SK-N-SH (cell line): ENCODE data around the gene NT5C. TPM values are rescaled to one million over a fixed set of nuclear protein-coding genes. Genes with fewer than 3 reads are reported as not detected.
A peak's percentile ranks its signal among the peaks of the same experiment; 100 is the strongest.

Experiments
- CTCF ChIA-PET: fragments of 300-600, 350-600 bp; formaldehyde crosslinking; extraction: SDS; loops from one replicate; lab custom pipeline; 2021; lab: Yijun Ruan, JAX
- POLR2A ChIA-PET: fragments of 350-600 bp; sonication (Branson Sonifier 250); formaldehyde crosslinking; extraction: SDS; loops from one replicate; lab custom pipeline; 2020; ENCODE audit warnings: antibody characterized with exemption, inconsistent platforms; lab: Yijun Ruan, JAX
- DNase-seq: peaks from one replicate; pipeline ENCODE4 v3.0.0; 2012
- H2AFZ ChIP-seq: fragments of 200-600 bp; sonication (generic); 2 replicates; pipeline ENCODE4 v1.8.1; 2016; ENCODE audit warnings: antibody characterized with exemption, mild to moderate bottlenecking, low read depth
- H3F3A ChIP-seq: fragments of 200-600 bp; sonication (generic); replicated peaks from 2 replicates; pipeline ENCODE3; 2016; ENCODE audit warnings: antibody characterized with exemption, mild to moderate bottlenecking; ENCODE audit not compliant: insufficient read depth
- H3K27ac ChIP-seq, 2 experiments: fragments of 200-500 bp in 1 of 2; fragments of 200-600 bp in 1 of 2; sonication (Bioruptor generic) in 1 of 2; sonication (generic), shearing (Covaris generic) in 1 of 2; 2 replicates each; pipeline versions ENCODE4 v1.5.1 to v1.6.1; 2014 to 2016; ENCODE audit warnings: low read depth in 2 of 2, inconsistent platforms in 1 of 2, low read length in 1 of 2, mild to moderate bottlenecking in 1 of 2, mixed read lengths in 1 of 2
- H3K27me3 ChIP-seq: fragments of 200-600 bp; sonication (generic), shearing (Covaris generic); 2 replicates; pipeline ENCODE4 v1.6.1; 2016; ENCODE audit warnings: mixed run types; ENCODE audit not compliant: insufficient read depth
- H3K36me3 ChIP-seq, 2 experiments: fragments of 200-500 bp in 1 of 2; fragments of 200-600 bp in 1 of 2; sonication (Bioruptor generic) in 1 of 2; sonication (generic) in 1 of 2; replicated peaks in 1 of 2; 2 replicates each; pipeline versions ENCODE3 to v1.5.1; 2014 to 2016; ENCODE audit warnings: low read length in 1 of 2, mild to moderate bottlenecking in 1 of 2; ENCODE audit not compliant: insufficient read depth in 2 of 2, control insufficient read depth in 1 of 2
- H3K4me1 ChIP-seq, 2 experiments: fragments of 200-500 bp in 1 of 2; fragments of 200-600 bp in 1 of 2; sonication (Bioruptor generic) in 1 of 2; sonication (generic), shearing (Covaris generic) in 1 of 2; 2 replicates each; pipeline versions ENCODE4 v1.5.1 to v1.6.1; 2014 to 2016; ENCODE audit warnings: low read depth in 1 of 2, low read length in 1 of 2, mixed run types in 1 of 2; ENCODE audit not compliant: insufficient read depth in 2 of 2, control insufficient read depth in 1 of 2
- H3K4me2 ChIP-seq: fragments of 200-600 bp; sonication (generic), shearing (Covaris generic); 2 replicates; pipeline ENCODE4 v1.6.1; 2017; ENCODE audit warnings: mixed run types
- H3K4me3 ChIP-seq, 2 experiments: fragments of 200-500 bp in 1 of 2; fragments of 200-600 bp in 1 of 2; sonication (Bioruptor generic) in 1 of 2; sonication (generic), shearing (Covaris generic) in 1 of 2; 2 replicates each; pipeline versions ENCODE4 v1.5.1 to v1.8.1; 2014 to 2016; ENCODE audit warnings: low read depth in 2 of 2, inconsistent platforms in 1 of 2, low read length in 1 of 2, mild to moderate bottlenecking in 1 of 2, mixed read lengths in 1 of 2, moderate library complexity in 1 of 2
- H3K79me2 ChIP-seq: fragments of 200-600 bp; sonication (generic); 2 replicates; pipeline ENCODE4 v1.8.1; 2017; ENCODE audit warnings: mild to moderate bottlenecking; ENCODE audit not compliant: insufficient read depth
- H3K9ac ChIP-seq: fragments of 200-600 bp; sonication (generic); 2 replicates; pipeline ENCODE4 v1.6.1; 2017; ENCODE audit warnings: mixed run types
- H3K9me2 ChIP-seq: fragments of 200-600 bp; sonication (generic); 2 replicates; pipeline ENCODE4 v1.6.1; 2017; ENCODE audit warnings: mixed run types
- H3K9me3 ChIP-seq: fragments of 200-600 bp; sonication (generic); 2 replicates; pipeline ENCODE4 v1.6.1; 2017; ENCODE audit warnings: mixed run types, mild to moderate bottlenecking, moderate library complexity
- H4K20me1 ChIP-seq: fragments of 200-600 bp; sonication (generic); 2 replicates; pipeline ENCODE4 v1.6.1; 2017; ENCODE audit warnings: mild to moderate bottlenecking, mixed run types; ENCODE audit not compliant: insufficient read depth
- ELF1 ChIP-seq: IDR thresholded peaks from 2 replicates; pipeline ENCODE4 v1.4.0; 2012
- EP300 ChIP-seq, 2 experiments: IDR thresholded peaks; 2 replicates each; pipeline versions ENCODE4 v1.4.0 to v1.6.1; 2012; ENCODE audit warnings: borderline replicate concordance in 1 of 2, low read depth in 1 of 2, low read length in 1 of 2
- FOSL2 ChIP-seq: IDR thresholded peaks from 2 replicates; pipeline ENCODE4 v1.4.0; 2012; ENCODE audit warnings: low read depth, mild to moderate bottlenecking, moderate library complexity, borderline replicate concordance
- FOXM1 ChIP-seq: IDR thresholded peaks from 2 replicates; pipeline ENCODE4 v1.4.0; 2012; ENCODE audit warnings: low read depth, mild to moderate bottlenecking
- GABPA ChIP-seq: IDR thresholded peaks from 2 replicates; pipeline ENCODE4 v1.4.0; 2012; ENCODE audit warnings: low read depth, mild to moderate bottlenecking
- MEF2A ChIP-seq: IDR thresholded peaks from 2 replicates; pipeline ENCODE4 v1.4.0; 2012; ENCODE audit warnings: low read depth, borderline replicate concordance
- NFIC ChIP-seq: IDR thresholded peaks from 2 replicates; pipeline ENCODE4 v1.4.0; 2012; ENCODE audit warnings: borderline replicate concordance
- RAD21 ChIP-seq: IDR thresholded peaks from 2 replicates; pipeline ENCODE4 v1.6.1; 2012; ENCODE audit warnings: mild to moderate bottlenecking, low read length
- RFX5 ChIP-seq: IDR thresholded peaks from 2 replicates; pipeline ENCODE4 v1.6.1; 2012; ENCODE audit warnings: mild to moderate bottlenecking, improper control_type of control experiment, low read length
- SIN3A ChIP-seq: IDR thresholded peaks from 2 replicates; pipeline ENCODE4 v1.6.1; 2012; ENCODE audit warnings: low read depth, mild to moderate bottlenecking, low read length, moderate library complexity, borderline replicate concordance
- SMC3 ChIP-seq: IDR thresholded peaks from 2 replicates; pipeline ENCODE4 v1.6.1; 2012; ENCODE audit warnings: low read depth, low read length, improper control_type of control experiment
- TAF1 ChIP-seq: IDR thresholded peaks from 2 replicates; pipeline ENCODE4 v1.6.1; 2012; ENCODE audit warnings: low read depth, mild to moderate bottlenecking, low read length, moderate library complexity, borderline replicate concordance
- TCF12 ChIP-seq: IDR thresholded peaks from 2 replicates; pipeline ENCODE4 v1.4.0; 2012
- WGBS: methylation state at CpG from one replicate; pipeline ENCODE4 v1.1.6; 2017; ENCODE audit warnings: low lambda C conversion rate; 5-methylcytosine and 5-hydroxymethylcytosine counted together
- polyA plus RNA-seq, 3 experiments: library from polyadenylated mRNA; depleted of rRNA; stranded (reverse); fragments of >200 nt; gene quantifications; 2 replicates each; pipeline ENCODE4 v1.2.3, GENCODE V29; 2012
- TF ChIP-seq, protein P1 (sequence below): IDR thresholded peaks from 2 replicates; pipeline ENCODE4 v1.4.0; 2012; ENCODE audit warnings: low read depth, borderline replicate concordance
- TF ChIP-seq, protein P2 (sequence below): IDR thresholded peaks from 2 replicates; pipeline ENCODE4; 2012
- TF ChIP-seq, protein P3 (sequence below): fragments of 150-350 bp; IDR thresholded peaks from 2 replicates; pipeline ENCODE4 v1.6.1; 2017; ENCODE audit warnings: antibody characterized with exemption, low read length, low read depth, borderline replicate concordance

Gene NT5C
- polyA plus RNA-seq, 1 of the 3 experiments (the other 2 are of a cell fraction) = 111 TPM

DNA sequence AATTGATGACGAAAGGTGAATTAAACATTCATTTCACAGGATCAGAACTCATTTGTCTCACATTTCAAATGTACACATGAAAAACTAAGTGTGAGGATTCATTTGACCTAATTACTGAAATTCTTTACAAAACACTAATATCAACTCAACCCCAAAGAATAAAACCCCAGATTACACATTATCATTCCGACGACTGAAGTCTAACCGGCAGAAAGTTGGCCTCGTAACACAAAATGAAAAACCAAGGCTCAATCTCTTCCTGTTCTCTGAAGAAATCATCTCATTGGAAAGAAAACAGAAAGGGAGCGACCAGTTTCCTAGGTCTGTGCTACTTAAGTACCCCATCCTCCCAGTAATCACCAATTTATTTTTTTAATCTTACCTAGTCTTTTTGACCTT is 21.0 kb upstream of the NT5C start:
- H3K79me2 ChIP-seq = peaks cover 71% of the 10 kb centered on the region
- no peaks in the 10 kb centered on the region for H3K9me3 ChIP-seq
- H3K27ac ChIP-seq = peak overlapping the region; percentile 53 to 85
- ChIA-PET POLR2A (no interaction called here), CTCF (no interaction called here)
- H3K4me1 ChIP-seq = peaks cover 0 to 5% of the 10 kb centered on the region in 2 experiments; a peak in 3 of 4 replicates
- 11% methylated on average over 6 of the region's 6 CpGs for WGBS
- peaks cover 10 to 22% of the 10 kb centered on the region in 2 experiments for H3K36me3 ChIP-seq
- H3K9ac ChIP-seq = peak overlapping the region; percentile 75
- DNase-seq = no peak
- TF ChIP-seq RFX5 (0 out of 2 replicates have a peak, but pooled peaks have one; percentile 13), NFIC (no peak)
- peak overlapping the region; percentile 32; the same call in 1 of the 2 replicates for H2AFZ ChIP-seq
- H3F3A ChIP-seq = peaks cover 23% of the 10 kb centered on the region
- peak overlapping the region; percentile 81 for H3K4me2 ChIP-seq
- H3K27me3 ChIP-seq = no peaks in the 10 kb centered on the region
- H3K9me2 ChIP-seq = no peaks in the 10 kb centered on the region
- peak overlapping the region; percentile 73 to 77 for H3K4me3 ChIP-seq
- H4K20me1 ChIP-seq = peaks cover 33% of the 10 kb centered on the region

DNA sequence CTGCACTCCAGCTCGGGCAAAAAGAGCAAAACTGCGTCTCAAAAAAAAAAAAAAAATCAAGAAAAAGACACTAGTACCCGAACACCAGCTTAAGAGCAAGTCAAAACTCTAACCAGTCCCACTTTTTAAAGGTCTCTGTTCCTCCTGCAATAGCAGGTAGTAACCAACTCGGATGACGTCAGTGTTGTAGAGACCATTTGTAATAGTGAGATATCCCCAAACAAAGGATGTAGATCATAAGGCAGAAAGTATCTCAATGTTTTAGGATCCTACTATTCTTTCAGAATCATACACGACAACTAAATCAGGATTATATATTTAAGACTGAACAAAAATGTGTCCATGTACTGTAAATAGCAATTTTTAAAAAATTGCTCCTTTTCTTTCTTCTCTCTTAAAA is 20.4 kb upstream of the NT5C start:
- Histone ChIP-seq H3K36me3 (peaks cover 15 to 22% of the 10 kb centered on the region in 2 experiments), H3K79me2 (peaks cover 73% of the 10 kb centered on the region), H3K9me3 (no peaks in the 10 kb centered on the region), H3K4me2 (peak overlapping the region; percentile 81), H3K9ac (peak overlapping the region; percentile 75), H3K4me3 (peak overlapping the region; percentile 73 to 77), H4K20me1 (peaks cover 39% of the 10 kb centered on the region), H3K27ac (peak overlapping the region; percentile 53 to 85), H3F3A (peaks cover 29% of the 10 kb centered on the region), H3K4me1 (peaks cover 0 to 5% of the 10 kb centered on the region in 2 experiments; a peak in 3 of 4 replicates), H3K27me3 (no peaks in the 10 kb centered on the region), H2AFZ (no peak overlapping the region), H3K9me2 (no peaks in the 10 kb centered on the region)
- POLR2A ChIA-PET = interaction anchor here (0.6 to 2.1 kb wide), 2 partner anchors 21 to 393 kb away, joined by 3 to 8 read pairs; partner anchors contain the start of gene NT5C
- CTCF ChIA-PET = interaction anchor here (1.7 to 2.7 kb wide), 3 partner anchors 14 to 47 kb away, joined by 3 to 14 read pairs (median 6); no protein-coding TSS in a partner anchor
- TF ChIP-seq FOSL2 (0 out of 2 replicates have a peak, but pooled peaks have one; percentile 2), MEF2A (no peak), SIN3A (no peak), RAD21 (no peak), TCF12 (no peak), NFIC (no peak), SMC3 (no peak), EP300 (IDR thresholded peaks at IDR 0.05; ENCODE audit: borderline replicate concordance in 1 of 2, low read depth in 1 of 2, low read length in 1 of 2) (no peak)
- WGBS = 17% methylated on average over 6 of the region's 6 CpGs
- peak; percentile 57 for DNase-seq

DNA sequence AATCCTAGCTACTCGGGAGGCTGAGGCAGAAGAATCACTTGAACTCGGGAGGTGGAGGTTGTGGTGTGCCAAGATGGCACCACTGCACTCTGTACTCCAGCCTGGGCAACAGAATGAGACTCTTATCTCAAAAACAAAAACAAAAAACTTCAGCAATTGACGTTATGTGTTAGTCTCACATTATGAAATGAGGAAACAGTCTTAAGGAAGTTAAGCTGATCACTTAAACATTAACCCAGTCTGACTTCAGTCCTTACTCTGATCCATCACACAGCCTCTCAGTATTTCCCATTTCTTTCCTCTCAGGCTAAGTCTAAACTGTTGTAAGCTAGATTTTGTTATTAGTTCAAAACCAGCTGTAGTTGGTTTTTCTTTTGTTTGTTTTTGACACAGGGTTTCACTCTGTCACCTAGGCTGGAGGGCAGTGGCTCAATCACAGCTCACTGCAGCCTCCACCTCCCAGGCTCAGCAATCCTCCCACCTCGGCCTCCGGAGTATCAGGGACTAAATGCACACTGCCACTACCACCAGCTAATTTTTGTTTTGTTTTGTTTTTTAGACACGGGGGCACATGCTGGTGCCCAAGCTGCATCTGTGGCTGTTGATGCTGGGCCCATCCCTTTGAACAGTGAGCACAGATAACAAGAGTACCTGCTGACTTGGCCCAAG is 16.5 kb upstream of the NT5C start:
- DNase-seq = no peak
- H3K36me3 ChIP-seq = peaks cover 47 to 61% of the 10 kb centered on the region in 2 experiments
- no peak for TF ChIP-seq SMC3
- TF ChIP-seq TAF1 = no peak
- no peak for TF ChIP-seq GABPA
- TF ChIP-seq, protein P1, sequence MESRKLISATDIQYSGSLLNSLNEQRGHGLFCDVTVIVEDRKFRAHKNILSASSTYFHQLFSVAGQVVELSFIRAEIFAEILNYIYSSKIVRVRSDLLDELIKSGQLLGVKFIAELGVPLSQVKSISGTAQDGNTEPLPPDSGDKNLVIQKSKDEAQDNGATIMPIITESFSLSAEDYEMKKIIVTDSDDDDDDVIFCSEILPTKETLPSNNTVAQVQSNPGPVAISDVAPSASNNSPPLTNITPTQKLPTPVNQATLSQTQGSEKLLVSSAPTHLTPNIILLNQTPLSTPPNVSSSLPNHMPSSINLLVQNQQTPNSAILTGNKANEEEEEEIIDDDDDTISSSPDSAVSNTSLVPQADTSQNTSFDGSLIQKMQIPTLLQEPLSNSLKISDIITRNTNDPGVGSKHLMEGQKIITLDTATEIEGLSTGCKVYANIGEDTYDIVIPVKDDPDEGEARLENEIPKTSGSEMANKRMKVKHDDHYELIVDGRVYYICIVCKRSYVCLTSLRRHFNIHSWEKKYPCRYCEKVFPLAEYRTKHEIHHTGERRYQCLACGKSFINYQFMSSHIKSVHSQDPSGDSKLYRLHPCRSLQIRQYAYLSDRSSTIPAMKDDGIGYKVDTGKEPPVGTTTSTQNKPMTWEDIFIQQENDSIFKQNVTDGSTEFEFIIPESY = no peak
- no peak for TF ChIP-seq FOSL2
- TF ChIP-seq RAD21 = no peak
- TF ChIP-seq, protein P2, sequence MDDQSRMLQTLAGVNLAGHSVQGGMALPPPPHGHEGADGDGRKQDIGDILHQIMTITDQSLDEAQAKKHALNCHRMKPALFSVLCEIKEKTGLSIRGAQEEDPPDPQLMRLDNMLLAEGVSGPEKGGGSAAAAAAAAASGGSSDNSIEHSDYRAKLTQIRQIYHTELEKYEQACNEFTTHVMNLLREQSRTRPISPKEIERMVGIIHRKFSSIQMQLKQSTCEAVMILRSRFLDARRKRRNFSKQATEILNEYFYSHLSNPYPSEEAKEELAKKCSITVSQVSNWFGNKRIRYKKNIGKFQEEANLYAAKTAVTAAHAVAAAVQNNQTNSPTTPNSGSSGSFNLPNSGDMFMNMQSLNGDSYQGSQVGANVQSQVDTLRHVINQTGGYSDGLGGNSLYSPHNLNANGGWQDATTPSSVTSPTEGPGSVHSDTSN = no peak
- TF ChIP-seq, protein P3, sequence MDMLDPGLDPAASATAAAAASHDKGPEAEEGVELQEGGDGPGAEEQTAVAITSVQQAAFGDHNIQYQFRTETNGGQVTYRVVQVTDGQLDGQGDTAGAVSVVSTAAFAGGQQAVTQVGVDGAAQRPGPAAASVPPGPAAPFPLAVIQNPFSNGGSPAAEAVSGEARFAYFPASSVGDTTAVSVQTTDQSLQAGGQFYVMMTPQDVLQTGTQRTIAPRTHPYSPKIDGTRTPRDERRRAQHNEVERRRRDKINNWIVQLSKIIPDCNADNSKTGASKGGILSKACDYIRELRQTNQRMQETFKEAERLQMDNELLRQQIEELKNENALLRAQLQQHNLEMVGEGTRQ = no peak
- no peak for TF ChIP-seq ELF1
- no peak for TF ChIP-seq FOXM1
- no peaks in the 10 kb centered on the region for H3K9me2 ChIP-seq
- no peak overlapping the region for H3K4me3 ChIP-seq
- ChIA-PET POLR2A (interaction anchor here (0.8 kb wide), 1 partner anchor 16 kb away, joined by 3 read pairs; the partner anchor contains the start of gene NT5C), CTCF (interaction anchor here (0.7 to 3.3 kb wide), 7 partner anchors 9 to 100 kb away, joined by 3 to 25 read pairs (median 4); partner anchors contain the start of gene NT5C)
- H2AFZ ChIP-seq = no peak overlapping the region
- H3F3A ChIP-seq = peaks cover 39% of the 10 kb centered on the region
- H3K27me3 ChIP-seq = no peaks in the 10 kb centered on the region
- H3K4me1 ChIP-seq = no peaks in the 10 kb centered on the region; a peak in 2 of 4 replicates
- no peak overlapping the region for H3K9ac ChIP-seq
- H3K9me3 ChIP-seq = no peaks in the 10 kb centered on the region
- WGBS = 82% methylated on average over 6 of the region's 6 CpGs
- no peak overlapping the region for H3K27ac ChIP-seq
- peaks cover 99% of the 10 kb centered on the region for H3K79me2 ChIP-seq
- H3K4me2 ChIP-seq = no peak overlapping the region
- H4K20me1 ChIP-seq = peaks cover 53% of the 10 kb centered on the region
